Upper lobe of right lung (tissue), 1 donor: ENCODE measurements around the gene KCNMA1. TPM values are rescaled to one million over a fixed set of nuclear protein-coding genes. Genes with fewer than 3 reads are reported as not detected.

Source experiments
- ATAC-seq: fragments of 200-7000 bp; cut with Tn5 transposase; one replicate; pipeline ENCODE4 v1.9.1; 2020; ENCODE audit warnings: mild to moderate bottlenecking, moderate library complexity
- DNase-seq: peaks from one replicate; pipeline ENCODE4 v3.0.0-alpha.2; 2020
- H3K27ac ChIP-seq: fragments of 200-600 bp; one replicate; pipeline ENCODE4 v1.8.0; 2022
- H3K27me3 ChIP-seq: fragments of 200-600 bp; one replicate; pipeline ENCODE4 v1.8.0; 2022; ENCODE audit warnings: mild to moderate bottlenecking
- H3K36me3 ChIP-seq: fragments of 200-600 bp; one replicate; pipeline ENCODE4 v1.8.0; 2022
- H3K4me1 ChIP-seq: fragments of 200-600 bp; one replicate; pipeline ENCODE4 v1.8.0; 2022
- H3K4me3 ChIP-seq: fragments of 200-600 bp; one replicate; pipeline ENCODE4 v1.8.0; 2022; ENCODE audit warnings: mild to moderate bottlenecking
- H3K9me3 ChIP-seq: fragments of 200-600 bp; one replicate; pipeline ENCODE4 v1.8.0; 2022
- CTCF ChIP-seq: fragments of 200-600 bp; IDR thresholded peaks from one replicate; pipeline ENCODE4 v1.8.0; 2022; ENCODE audit warnings: antibody characterized with exemption
- intact Hi-C: fragments of 100-400 bp; cut with DNase I; formaldehyde crosslinking; loops from one replicate; pipeline ENCODE4 v1.11.0; 2022
- total RNA-seq: library from RNA; stranded (reverse); fragmentation: NEBNext Ultra II Directional; extraction: Animal tissue kit (Norgen Biotek cat#: 25700); gene quantifications from one replicate; pipeline ENCODE4 v1.2.1, GENCODE V29; 2021
- donor health status: DM: no; HTN: yes; CAD: no; lungs with severe emphysema.

KCNMA1 gene
- total RNA-seq, 1 donor from 2014 or later = 26.3 TPM

GRCh38 chr10:77518910-77519274 is 118.7 kb downstream of the KCNMA1 start:
- TF ChIP-seq CTCF = no peak
- no peak overlapping the region for H3K4me3 ChIP-seq
- no peak for ATAC-seq
- H3K4me1 ChIP-seq = no peaks in the 10 kb centered on the region
- intact Hi-C loops = no loop called here
- no peaks in the 10 kb centered on the region for H3K9me3 ChIP-seq
- H3K36me3 ChIP-seq = no peaks in the 10 kb centered on the region
- no peak for DNase-seq
- no peaks in the 10 kb centered on the region for H3K27me3 ChIP-seq
- no peak overlapping the region for H3K27ac ChIP-seq

GRCh38 chr10:77518241-77518909 is 119.2 kb downstream of the KCNMA1 start:
- no peak for TF ChIP-seq CTCF
- intact Hi-C loops = no loop called here
- no peaks in the 10 kb centered on the region for H3K9me3 ChIP-seq
- H3K27me3 ChIP-seq = no peaks in the 10 kb centered on the region
- ATAC-seq (no peak), DNase-seq (no peak)
- no peak overlapping the region for H3K4me3 ChIP-seq
- H3K4me1 ChIP-seq = no peaks in the 10 kb centered on the region
- H3K27ac ChIP-seq = no peak overlapping the region
- H3K36me3 ChIP-seq = no peaks in the 10 kb centered on the region

- Histone ChIP-seq H3K27me3 (no peaks in the 10 kb centered on the region), H3K27ac (no peak overlapping the region), H3K9me3 (no peaks in the 10 kb centered on the region), H3K36me3 (no peaks in the 10 kb centered on the region), H3K4me3 (no peak overlapping the region), H3K4me1 (no peaks in the 10 kb centered on the region)
- intact Hi-C loops = no loop called here
- TF ChIP-seq CTCF = no peak
- ATAC-seq (no peak), DNase-seq (no peak)
Measured at GRCh38 chr10:77516575-77516974, 121.0 kb downstream of the KCNMA1 start.

- Histone ChIP-seq H3K9me3 (no peaks in the 10 kb centered on the region), H3K4me3 (no peak overlapping the region), H3K36me3 (no peaks in the 10 kb centered on the region), H3K4me1 (no peaks in the 10 kb centered on the region), H3K27ac (no peak overlapping the region), H3K27me3 (no peaks in the 10 kb centered on the region)
- intact Hi-C loops = no loop called here
- no peak for TF ChIP-seq CTCF
- ATAC-seq (no peak), DNase-seq (no peak)
Measured at GRCh38 chr10:77514870-77515269, 122.7 kb downstream of the KCNMA1 start.

- H3K4me1 ChIP-seq = no peaks in the 10 kb centered on the region
- peak; percentile 43 for ATAC-seq
- H3K27me3 ChIP-seq = no peaks in the 10 kb centered on the region
- intact Hi-C loops = no loop called here
- no peak for DNase-seq
- no peaks in the 10 kb centered on the region for H3K36me3 ChIP-seq
- no peak for TF ChIP-seq CTCF
- no peaks in the 10 kb centered on the region for H3K9me3 ChIP-seq
- no peak overlapping the region for H3K27ac ChIP-seq
- no peak overlapping the region for H3K4me3 ChIP-seq
Measured at GRCh38 chr10:77513781-77514331, 123.8 kb downstream of the KCNMA1 start.
